Bronchial smooth muscle cell (primary cell): ENCODE measurements around the gene CARD19. TPM values are rescaled to one million over a fixed set of nuclear protein-coding genes. Genes with fewer than 3 reads are reported as not detected.

Experiments used
- total RNA-seq: library from RNA; depleted of rRNA; stranded (reverse); fragments of >200 nt; gene quantifications from 2 replicates; pipeline ENCODE4 v1.2.1, GENCODE V29; 2014

Gene CARD19, protein sequence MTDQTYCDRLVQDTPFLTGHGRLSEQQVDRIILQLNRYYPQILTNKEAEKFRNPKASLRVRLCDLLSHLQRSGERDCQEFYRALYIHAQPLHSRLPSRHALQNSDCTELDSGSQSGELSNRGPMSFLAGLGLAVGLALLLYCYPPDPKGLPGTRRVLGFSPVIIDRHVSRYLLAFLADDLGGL
- total RNA-seq: 40.0 and 60.1 TPM in 2 replicates

DNA sequence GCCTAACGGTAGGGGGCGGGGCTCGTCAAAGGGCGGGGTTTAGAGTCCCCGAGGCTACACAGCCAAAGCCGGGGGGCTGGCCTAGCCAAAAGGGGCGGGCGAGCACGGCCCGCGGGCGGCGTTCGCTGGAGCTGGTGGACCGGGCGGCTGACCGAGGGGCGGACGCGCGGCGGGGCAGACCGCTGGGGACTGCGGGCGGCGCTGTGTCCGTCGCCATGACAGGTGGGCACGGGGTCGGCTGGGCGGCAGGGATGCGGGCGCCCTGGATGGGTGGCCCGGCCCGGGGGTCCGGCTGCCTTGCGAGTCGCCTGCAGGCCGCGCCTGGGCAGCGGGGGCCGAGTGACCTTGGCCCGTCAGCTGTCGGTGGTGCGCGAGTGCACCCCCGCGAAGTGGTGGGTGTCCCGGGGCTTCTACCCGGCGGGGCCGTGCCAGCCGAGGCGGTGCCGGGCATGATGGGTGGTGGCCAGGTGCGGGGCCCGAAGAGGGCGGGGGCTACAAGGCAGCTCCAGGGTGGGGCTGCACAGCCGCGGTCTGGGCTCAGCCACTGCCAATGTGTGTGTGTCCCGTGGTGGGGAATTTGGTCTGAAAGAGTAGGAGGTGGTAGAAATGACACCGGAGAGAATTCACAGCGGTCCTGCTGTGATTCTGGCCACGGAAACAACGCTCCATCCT, at the start of gene CARD19:
Gene CARD19, plus strand, starts transcription at position 87 of the 672 bp plus-strand sequence. Its CDS starts 129 bp downstream, at position 216.

DNA sequence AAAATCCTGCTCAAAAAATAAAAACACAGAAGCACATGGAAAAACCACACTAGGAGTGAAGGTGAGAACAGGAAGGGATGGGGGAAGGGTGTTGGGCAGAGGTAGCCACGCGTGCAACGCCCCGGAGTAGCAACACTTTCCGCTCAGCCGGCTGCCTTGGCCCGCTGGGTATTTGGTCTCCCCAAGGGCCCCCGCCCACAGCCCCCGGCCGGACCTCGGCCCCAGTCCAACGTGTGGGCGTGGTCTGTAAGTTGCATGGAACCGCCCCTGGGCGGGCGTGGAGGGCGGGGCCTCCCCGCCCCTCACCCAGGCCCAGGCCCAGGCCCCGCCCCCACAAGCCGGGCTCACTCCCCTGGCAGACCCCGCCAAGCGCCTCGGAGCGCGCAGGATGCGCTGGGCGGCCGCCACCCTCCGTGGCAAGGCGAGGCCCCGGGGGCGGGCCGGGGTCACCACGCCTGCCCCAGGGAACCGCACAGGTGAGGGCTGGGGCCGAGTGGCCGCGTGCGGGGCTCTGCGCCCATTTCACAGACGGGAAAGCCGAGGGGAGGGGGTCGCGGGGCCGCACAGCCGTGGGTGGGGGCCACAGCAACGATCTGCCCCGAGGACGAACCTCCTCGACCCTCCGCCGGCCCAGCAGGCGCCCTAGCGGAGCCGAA, 37.5 kb upstream of the CARD19 start, which contains the start of gene SUSD3:
Gene SUSD3, plus strand, starts transcription at position 347 of the 656 bp plus-strand sequence. Its CDS starts 42 bp downstream, at position 389.

DNA sequence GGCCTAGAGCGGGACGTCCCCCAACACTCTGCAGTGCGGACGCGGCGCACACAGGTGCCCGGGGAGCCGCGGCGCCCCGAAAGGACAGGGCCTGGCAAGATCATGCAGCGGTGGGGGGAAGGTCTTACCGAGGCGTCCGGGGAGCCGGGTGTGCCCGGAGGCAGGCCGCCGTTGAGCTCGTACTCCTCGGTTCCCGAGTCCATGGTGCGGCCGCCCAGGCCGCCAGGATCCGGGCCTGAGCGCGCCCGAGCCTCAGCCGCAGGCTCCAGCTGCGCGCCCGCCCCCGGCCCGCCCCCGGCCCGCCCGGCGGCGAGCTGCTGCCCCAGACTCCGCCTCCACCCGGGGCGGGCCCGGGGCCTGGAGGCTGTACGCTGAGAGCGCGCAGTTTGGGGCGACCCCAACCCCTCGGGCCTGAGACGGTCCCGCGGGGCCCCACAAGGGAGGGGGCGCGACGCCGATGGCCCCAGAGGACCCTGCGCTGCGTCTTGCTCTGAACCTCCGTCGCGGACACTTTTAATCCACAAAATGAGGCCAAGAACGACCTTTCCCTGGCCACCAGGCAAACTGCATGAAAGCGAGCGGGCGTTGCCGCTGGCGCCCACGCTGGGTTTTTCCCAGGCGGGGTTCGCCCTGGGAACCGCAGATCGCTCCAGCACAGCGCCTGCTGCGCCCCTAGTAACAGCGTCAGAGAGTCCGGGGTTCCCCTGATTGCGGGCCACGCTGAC, 38.2 kb downstream of the CARD19 start, which contains the start of gene NINJ1:
Gene NINJ1, minus strand, starts transcription at position 237 of the 725 bp plus-strand sequence. Its CDS starts 34 bp downstream, at position 203.

Other genes with a start within 250 kb of the CARD19 start
- gene ZNF484, start 218.2 kb upstream of the CARD19 start, total RNA-seq: 8.7 and 11.8 TPM in 2 replicates
- gene FGD3, start 148.7 kb upstream of the CARD19 start, total RNA-seq: not detected in 2 replicates
- gene SUSD3, start 37.5 kb upstream of the CARD19 start, total RNA-seq: 0.32 and 0.94 TPM in 2 replicates
- gene NINJ1, start 38.0 kb downstream of the CARD19 start, total RNA-seq: 22.5 and 35.1 TPM in 2 replicates
- under 0.01 TPM in 1 of 2 replicates, not detected in the other for gene WNK2, start 87.9 kb downstream of the CARD19 start, total RNA-seq